BE2C (cell line): ENCODE results near the gene SMO.
"Not testable (repeated sequence)": the region's sequence is repeated elsewhere in the genome, so short reads cannot be mapped to it uniquely, and the experiment has no call there.

Source experiments
- DNase-seq: peaks from one replicate; pipeline ENCODE4 v3.0.0-alpha.2; 2020
- H3K27me3 ChIP-seq: fragments of 250-450 bp; sonication (Bioruptor Pico); 2 replicates; pipeline ENCODE4 v1.5.1; 2020; ENCODE audit warnings: mild to moderate bottlenecking
- H3K36me3 ChIP-seq: fragments of 250-450 bp; sonication (Bioruptor Pico); 2 replicates; pipeline ENCODE4 v1.5.1; 2020; ENCODE audit warnings: mild to moderate bottlenecking
- H3K4me1 ChIP-seq: fragments of 250-450 bp; sonication (Bioruptor Pico); 2 replicates; pipeline ENCODE4 v1.5.1; 2020
- H3K4me3 ChIP-seq: 2 replicates; pipeline ENCODE4 v1.5.1; 2011; ENCODE audit warnings: low read depth, low read length
- H3K9me3 ChIP-seq: fragments of 250-450 bp; sonication (Bioruptor Pico); 2 replicates; pipeline ENCODE4 v1.5.1; 2020
- TF ChIP-seq, protein P1 (sequence below): IDR thresholded peaks from 2 replicates; pipeline ENCODE4 v1.5.1; 2012; ENCODE audit warnings: mild to moderate bottlenecking, low read depth, low read length

SMO gene

DNA sequence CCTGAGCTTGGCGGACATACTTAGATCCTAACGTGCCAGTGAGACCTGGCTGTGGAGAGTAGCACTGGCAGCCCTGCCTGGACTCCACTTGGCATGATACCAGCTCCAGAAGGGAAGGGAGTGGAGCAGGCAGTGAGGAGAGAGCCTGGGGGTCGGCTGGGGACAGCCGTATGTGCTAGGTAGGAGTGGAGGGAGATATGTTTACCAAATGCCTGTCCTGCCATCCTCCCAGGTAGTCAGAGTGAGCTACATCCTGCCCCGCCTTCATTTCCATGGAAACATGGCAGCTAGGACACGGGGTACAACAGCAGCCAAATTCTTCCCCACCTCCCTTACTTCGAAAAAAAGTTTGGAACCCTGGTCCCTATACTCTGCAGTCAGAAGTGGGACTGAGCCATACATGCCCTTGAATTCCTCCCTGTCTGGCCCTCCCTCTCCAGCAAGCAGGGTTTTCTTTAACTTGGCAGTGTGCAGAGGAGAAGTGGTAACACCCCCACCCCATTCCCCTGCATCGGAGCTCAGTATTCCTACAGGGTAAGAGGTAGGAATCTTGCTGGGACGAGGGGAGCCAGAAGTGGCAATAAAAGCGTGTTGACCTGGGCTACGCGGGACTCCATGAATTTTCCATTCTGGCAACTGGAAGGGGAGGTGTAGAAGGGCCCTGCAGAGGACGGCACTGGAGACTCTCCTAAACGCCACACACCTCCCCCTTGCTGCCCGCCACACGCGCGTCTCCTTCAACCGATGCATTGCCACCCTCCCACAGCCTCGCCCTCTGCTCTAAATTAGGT, 20.0 kb upstream of the SMO start:
- H3K4me3 ChIP-seq: no peak overlapping the region

DNA sequence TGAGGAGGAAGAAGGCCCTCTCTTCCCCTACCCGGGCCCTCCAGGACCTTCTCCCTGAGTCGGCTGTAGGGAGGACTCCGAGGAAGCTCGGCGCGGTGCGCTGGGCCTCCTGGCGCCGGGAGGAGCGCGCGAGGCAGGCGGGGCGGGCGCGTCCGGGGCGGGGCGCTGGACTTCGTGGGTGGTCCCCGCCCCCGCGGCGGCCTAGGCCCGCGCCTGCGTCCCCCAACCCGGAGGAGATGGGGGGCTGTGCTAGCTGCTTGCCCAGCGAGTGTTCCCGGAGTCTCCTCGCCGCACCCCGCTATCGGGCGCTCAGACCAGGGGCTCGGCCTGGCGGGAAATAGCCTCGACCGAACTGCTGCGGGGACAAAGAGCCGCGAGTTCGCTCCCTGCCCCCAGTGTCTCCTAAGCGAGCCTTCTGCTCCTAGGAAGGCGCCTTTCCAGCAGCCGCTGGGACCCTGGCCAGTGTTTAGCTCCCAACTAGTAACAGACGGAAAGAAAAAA, 19.2 kb upstream of the SMO start:
- Histone ChIP-seq H3K36me3 (no peaks in the 10 kb centered on the region), H3K4me3 (no peak overlapping the region), H3K9me3 (no peaks in the 10 kb centered on the region), H3K4me1 (no peaks in the 10 kb centered on the region), H3K27me3 (no peaks in the 10 kb centered on the region)
- TF ChIP-seq, protein P1, sequence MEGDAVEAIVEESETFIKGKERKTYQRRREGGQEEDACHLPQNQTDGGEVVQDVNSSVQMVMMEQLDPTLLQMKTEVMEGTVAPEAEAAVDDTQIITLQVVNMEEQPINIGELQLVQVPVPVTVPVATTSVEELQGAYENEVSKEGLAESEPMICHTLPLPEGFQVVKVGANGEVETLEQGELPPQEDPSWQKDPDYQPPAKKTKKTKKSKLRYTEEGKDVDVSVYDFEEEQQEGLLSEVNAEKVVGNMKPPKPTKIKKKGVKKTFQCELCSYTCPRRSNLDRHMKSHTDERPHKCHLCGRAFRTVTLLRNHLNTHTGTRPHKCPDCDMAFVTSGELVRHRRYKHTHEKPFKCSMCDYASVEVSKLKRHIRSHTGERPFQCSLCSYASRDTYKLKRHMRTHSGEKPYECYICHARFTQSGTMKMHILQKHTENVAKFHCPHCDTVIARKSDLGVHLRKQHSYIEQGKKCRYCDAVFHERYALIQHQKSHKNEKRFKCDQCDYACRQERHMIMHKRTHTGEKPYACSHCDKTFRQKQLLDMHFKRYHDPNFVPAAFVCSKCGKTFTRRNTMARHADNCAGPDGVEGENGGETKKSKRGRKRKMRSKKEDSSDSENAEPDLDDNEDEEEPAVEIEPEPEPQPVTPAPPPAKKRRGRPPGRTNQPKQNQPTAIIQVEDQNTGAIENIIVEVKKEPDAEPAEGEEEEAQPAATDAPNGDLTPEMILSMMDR: no peak
- no peak for DNase-seq

More for the DNA sequence above, 20.0 kb upstream of the SMO start:
- Histone ChIP-seq H3K36me3 (no peaks in the 10 kb centered on the region), H3K9me3 (no peaks in the 10 kb centered on the region), H3K4me1 (no peaks in the 10 kb centered on the region), H3K27me3 (no peaks in the 10 kb centered on the region)
- TF ChIP-seq, protein P1: no peak
- no peak for DNase-seq

DNA sequence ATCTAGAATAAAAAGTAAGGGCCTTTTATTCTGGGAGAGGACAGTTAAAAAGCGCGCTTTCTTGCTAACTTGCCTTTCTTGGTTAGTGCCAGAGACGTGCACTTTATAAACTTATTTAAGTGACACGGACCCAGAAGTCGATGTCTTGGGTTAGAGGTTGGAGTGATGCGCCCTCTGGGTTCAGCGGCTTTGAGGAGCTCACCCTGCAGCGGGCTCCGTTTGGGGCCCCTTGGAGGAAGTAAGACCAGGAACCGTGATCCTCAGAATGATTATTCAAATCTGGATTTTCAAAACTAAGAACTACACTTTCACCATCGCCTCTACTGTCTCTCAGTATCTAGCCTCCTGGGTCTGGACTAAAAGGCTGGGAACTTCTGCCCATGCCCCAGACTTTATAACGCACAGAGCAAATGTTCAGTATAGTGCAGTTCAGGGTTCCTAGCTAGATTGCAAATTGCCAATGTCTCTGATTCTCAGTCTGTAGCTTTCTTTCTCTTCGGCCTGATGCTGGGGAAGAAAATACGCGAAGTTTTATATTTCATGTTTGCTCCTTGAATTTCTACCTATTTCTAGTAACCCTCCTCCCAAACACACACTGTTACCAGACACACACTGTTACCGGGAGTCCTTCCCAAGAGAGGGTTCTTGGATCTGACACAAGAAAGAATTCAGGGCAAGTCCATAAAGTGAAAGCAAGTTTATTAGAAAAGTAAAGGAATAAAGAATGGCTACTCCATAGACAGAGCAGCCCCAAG, 18.6 kb upstream of the SMO start:
- Histone ChIP-seq H3K27me3 (no peaks in the 10 kb centered on the region), H3K36me3 (no peaks in the 10 kb centered on the region), H3K9me3 (no peaks in the 10 kb centered on the region), H3K4me3 (no peak overlapping the region), H3K4me1 (no peaks in the 10 kb centered on the region)
- no peak for DNase-seq
- TF ChIP-seq, protein P1: no peak

DNA sequence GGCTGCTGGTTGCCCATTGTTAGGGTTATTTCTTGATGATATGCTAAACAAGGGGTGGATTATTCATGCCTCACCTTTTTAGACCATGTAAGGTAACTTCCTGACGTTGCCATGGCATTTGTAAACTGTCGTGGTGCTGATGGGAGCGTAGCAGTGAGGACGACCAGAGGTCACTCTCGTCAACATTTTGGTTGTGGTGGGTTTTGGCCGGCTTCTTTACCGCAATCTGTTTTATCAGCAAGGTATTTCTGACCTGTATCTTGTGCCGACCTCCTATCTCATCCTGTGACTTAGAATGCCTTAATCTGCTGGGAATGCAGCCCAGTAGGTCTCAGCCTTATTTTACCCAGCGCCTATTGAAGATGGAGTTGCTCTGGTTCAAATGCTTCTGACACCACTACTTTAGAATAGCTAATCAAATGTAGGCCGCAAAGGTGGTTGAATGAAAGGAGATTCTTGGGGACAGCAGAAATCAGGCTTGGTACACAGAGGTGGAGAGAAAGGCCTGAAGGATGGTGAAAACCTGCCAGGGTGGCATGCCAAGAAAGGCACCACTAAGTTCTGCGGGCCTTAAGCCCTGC, 17.9 kb upstream of the SMO start:
- no peaks in the 10 kb centered on the region for H3K36me3 ChIP-seq

DNA sequence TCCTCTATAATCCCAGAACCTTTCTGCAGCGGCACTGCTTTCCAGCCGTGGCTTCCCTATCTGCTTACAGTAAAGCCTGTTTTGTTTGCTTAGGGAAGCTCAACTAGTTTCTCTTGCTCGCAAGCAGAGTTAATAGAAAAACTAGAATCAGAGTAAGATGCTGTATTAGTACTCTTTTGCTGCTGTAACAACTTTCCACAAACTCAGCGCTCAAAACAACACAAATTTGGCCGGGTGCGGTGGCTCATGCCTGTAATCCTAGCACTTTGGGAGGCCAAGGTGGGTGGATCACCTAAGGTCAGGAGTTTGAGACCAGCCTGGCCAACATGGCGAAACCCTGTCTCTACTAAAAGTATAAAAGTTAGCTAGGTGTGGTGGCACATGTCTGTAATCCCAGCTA, 14.6 kb upstream of the SMO start:
- not testable (repeated sequence) for H3K9me3 ChIP-seq, H3K4me1 ChIP-seq, H3K36me3 ChIP-seq, H3K27me3 ChIP-seq, H3K4me3 ChIP-seq, DNase-seq

More for the DNA sequence above, 17.9 kb upstream of the SMO start:
- no peak overlapping the region for H3K4me3 ChIP-seq
- no peaks in the 10 kb centered on the region for H3K9me3 ChIP-seq
- no peaks in the 10 kb centered on the region for H3K4me1 ChIP-seq
- TF ChIP-seq, protein P1: no peak
- no peaks in the 10 kb centered on the region for H3K27me3 ChIP-seq
- DNase-seq: no peak

DNA sequence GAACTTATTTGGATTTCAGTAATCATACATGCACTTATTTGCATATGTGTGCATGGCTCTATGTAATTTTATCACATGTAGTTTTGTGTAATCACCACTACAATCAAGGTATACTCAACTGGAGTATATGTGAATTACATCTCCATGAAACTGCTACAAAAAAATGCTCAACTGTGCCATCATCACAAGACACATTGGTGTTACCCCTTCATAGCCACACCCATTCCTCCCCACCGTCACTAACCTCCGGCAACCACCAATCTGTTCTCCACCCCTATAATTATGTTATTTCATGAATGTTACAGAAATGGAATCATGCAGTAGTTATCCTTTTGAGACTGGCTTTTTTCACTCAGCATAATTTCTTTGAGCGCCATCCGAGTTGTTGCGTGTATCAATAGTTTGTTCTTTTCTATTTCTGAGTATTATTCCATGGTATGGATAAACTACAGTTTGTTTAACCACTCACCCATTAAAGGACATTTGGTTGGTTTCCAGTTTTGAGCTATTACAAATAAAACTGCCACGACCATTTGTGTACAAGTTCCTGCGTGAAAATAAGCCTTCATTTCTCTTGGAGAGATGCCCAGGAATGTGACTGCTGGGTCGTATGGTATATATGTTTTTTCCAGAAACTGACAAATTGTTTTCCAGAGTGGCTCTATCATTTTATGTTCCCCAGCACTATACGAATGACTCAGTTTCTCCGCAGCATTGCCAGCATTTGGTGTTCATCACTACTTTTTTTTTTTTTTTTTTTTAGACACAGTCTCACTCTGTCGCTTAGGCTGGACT, 11.3 kb upstream of the SMO start:
- Histone ChIP-seq H3K36me3 (no peaks in the 10 kb centered on the region), H3K27me3 (no peaks in the 10 kb centered on the region), H3K9me3 (no peaks in the 10 kb centered on the region), H3K4me3 (no peak overlapping the region), H3K4me1 (no peaks in the 10 kb centered on the region)
- DNase-seq: no peak
- TF ChIP-seq, protein P1: no peak
